SK-N-SH (cell line): ENCODE measurements around the gene SOD3. TPM values are rescaled to one million over a fixed set of nuclear protein-coding genes. Genes with fewer than 3 reads are reported as not detected.

Source experiments
- CTCF ChIA-PET: fragments of 300-600, 350-600 bp; formaldehyde crosslinking; extraction: SDS; loops from one replicate; lab custom pipeline; 2021; lab: Yijun Ruan, JAX
- POLR2A ChIA-PET: fragments of 350-600 bp; sonication (Branson Sonifier 250); formaldehyde crosslinking; extraction: SDS; loops from one replicate; lab custom pipeline; 2020; ENCODE audit warnings: antibody characterized with exemption, inconsistent platforms; lab: Yijun Ruan, JAX
- DNase-seq: peaks from one replicate; pipeline ENCODE4 v3.0.0; 2012
- H2AFZ ChIP-seq: fragments of 200-600 bp; sonication (generic); 2 replicates; pipeline ENCODE4 v1.8.1; 2016; ENCODE audit warnings: antibody characterized with exemption, mild to moderate bottlenecking, low read depth
- H3F3A ChIP-seq: fragments of 200-600 bp; sonication (generic); replicated peaks from 2 replicates; pipeline ENCODE3; 2016; ENCODE audit warnings: antibody characterized with exemption, mild to moderate bottlenecking; ENCODE audit not compliant: insufficient read depth
- H3K27ac ChIP-seq, 2 experiments: fragments of 200-500 bp in 1 of 2; fragments of 200-600 bp in 1 of 2; sonication (Bioruptor generic) in 1 of 2; sonication (generic), shearing (Covaris generic) in 1 of 2; 2 replicates each; pipeline versions ENCODE4 v1.5.1 to v1.6.1; 2014 to 2016; ENCODE audit warnings: low read depth in 2 of 2, inconsistent platforms in 1 of 2, low read length in 1 of 2, mild to moderate bottlenecking in 1 of 2, mixed read lengths in 1 of 2
- H3K27me3 ChIP-seq: fragments of 200-600 bp; sonication (generic), shearing (Covaris generic); 2 replicates; pipeline ENCODE4 v1.6.1; 2016; ENCODE audit warnings: mixed run types; ENCODE audit not compliant: insufficient read depth
- H3K36me3 ChIP-seq, 2 experiments: fragments of 200-500 bp in 1 of 2; fragments of 200-600 bp in 1 of 2; sonication (Bioruptor generic) in 1 of 2; sonication (generic) in 1 of 2; replicated peaks in 1 of 2; 2 replicates each; pipeline versions ENCODE3 to v1.5.1; 2014 to 2016; ENCODE audit warnings: low read length in 1 of 2, mild to moderate bottlenecking in 1 of 2; ENCODE audit not compliant: insufficient read depth in 2 of 2, control insufficient read depth in 1 of 2
- H3K4me1 ChIP-seq, 2 experiments: fragments of 200-500 bp in 1 of 2; fragments of 200-600 bp in 1 of 2; sonication (Bioruptor generic) in 1 of 2; sonication (generic), shearing (Covaris generic) in 1 of 2; 2 replicates each; pipeline versions ENCODE4 v1.5.1 to v1.6.1; 2014 to 2016; ENCODE audit warnings: low read depth in 1 of 2, low read length in 1 of 2, mixed run types in 1 of 2; ENCODE audit not compliant: insufficient read depth in 2 of 2, control insufficient read depth in 1 of 2
- H3K4me2 ChIP-seq: fragments of 200-600 bp; sonication (generic), shearing (Covaris generic); 2 replicates; pipeline ENCODE4 v1.6.1; 2017; ENCODE audit warnings: mixed run types
- H3K4me3 ChIP-seq, 2 experiments: fragments of 200-500 bp in 1 of 2; fragments of 200-600 bp in 1 of 2; sonication (Bioruptor generic) in 1 of 2; sonication (generic), shearing (Covaris generic) in 1 of 2; 2 replicates each; pipeline versions ENCODE4 v1.5.1 to v1.8.1; 2014 to 2016; ENCODE audit warnings: low read depth in 2 of 2, inconsistent platforms in 1 of 2, low read length in 1 of 2, mild to moderate bottlenecking in 1 of 2, mixed read lengths in 1 of 2, moderate library complexity in 1 of 2
- H3K79me2 ChIP-seq: fragments of 200-600 bp; sonication (generic); 2 replicates; pipeline ENCODE4 v1.8.1; 2017; ENCODE audit warnings: mild to moderate bottlenecking; ENCODE audit not compliant: insufficient read depth
- H3K9ac ChIP-seq: fragments of 200-600 bp; sonication (generic); 2 replicates; pipeline ENCODE4 v1.6.1; 2017; ENCODE audit warnings: mixed run types
- H3K9me2 ChIP-seq: fragments of 200-600 bp; sonication (generic); 2 replicates; pipeline ENCODE4 v1.6.1; 2017; ENCODE audit warnings: mixed run types
- H3K9me3 ChIP-seq: fragments of 200-600 bp; sonication (generic); 2 replicates; pipeline ENCODE4 v1.6.1; 2017; ENCODE audit warnings: mixed run types, mild to moderate bottlenecking, moderate library complexity
- H4K20me1 ChIP-seq: fragments of 200-600 bp; sonication (generic); 2 replicates; pipeline ENCODE4 v1.6.1; 2017; ENCODE audit warnings: mild to moderate bottlenecking, mixed run types; ENCODE audit not compliant: insufficient read depth
- CHD2 ChIP-seq: fragments of 150-350 bp; IDR thresholded peaks from 2 replicates; pipeline ENCODE4 v1.6.1; 2018; ENCODE audit warnings: low read length; ENCODE audit not compliant: partially characterized antibody
- ELF1 ChIP-seq: IDR thresholded peaks from 2 replicates; pipeline ENCODE4 v1.4.0; 2012
- EP300 ChIP-seq, 2 experiments: IDR thresholded peaks; 2 replicates each; pipeline versions ENCODE4 v1.4.0 to v1.6.1; 2012; ENCODE audit warnings: borderline replicate concordance in 1 of 2, low read depth in 1 of 2, low read length in 1 of 2
- EZH2phosphoT487 ChIP-seq: fragments of 200-600 bp; sonication (generic); IDR thresholded peaks from 2 replicates; pipeline ENCODE4 v1.6.1; 2017; ENCODE audit warnings: low read depth, mixed run types, mild to moderate bottlenecking, antibody characterized with exemption, moderate library complexity, borderline replicate concordance
- JUND ChIP-seq: IDR thresholded peaks from 2 replicates; pipeline ENCODE4 v1.4.0; 2012
- MXI1 ChIP-seq: IDR thresholded peaks from 2 replicates; pipeline ENCODE4 v1.6.1; 2012; ENCODE audit warnings: mild to moderate bottlenecking, low read depth, low read length, improper control_type of control experiment
- RCOR1 ChIP-seq: fragments of 150-350 bp; IDR thresholded peaks from 2 replicates; pipeline ENCODE4 v1.6.1; 2017; ENCODE audit warnings: antibody characterized with exemption, low read length
- SIN3A ChIP-seq: IDR thresholded peaks from 2 replicates; pipeline ENCODE4 v1.6.1; 2012; ENCODE audit warnings: low read depth, mild to moderate bottlenecking, low read length, moderate library complexity, borderline replicate concordance
- SMC3 ChIP-seq: IDR thresholded peaks from 2 replicates; pipeline ENCODE4 v1.6.1; 2012; ENCODE audit warnings: low read depth, low read length, improper control_type of control experiment
- WGBS: methylation state at CpG from one replicate; pipeline ENCODE4 v1.1.6; 2017; ENCODE audit warnings: low lambda C conversion rate; 5-methylcytosine and 5-hydroxymethylcytosine counted together
- polyA plus RNA-seq, 3 experiments: library from polyadenylated mRNA; depleted of rRNA; stranded (reverse); fragments of >200 nt; gene quantifications; 2 replicates each; pipeline ENCODE4 v1.2.3, GENCODE V29; 2012
- TF ChIP-seq, protein P1 (sequence below): IDR thresholded peaks from 2 replicates; pipeline ENCODE4 v1.4.0; 2012; ENCODE audit warnings: low read depth
- TF ChIP-seq, protein P2 (sequence below): IDR thresholded peaks from 2 replicates; pipeline ENCODE4 v1.4.0; 2012; ENCODE audit warnings: low read depth, borderline replicate concordance
- TF ChIP-seq, protein P3 (sequence below): IDR thresholded peaks from 2 replicates; pipeline ENCODE4 v1.6.1; 2012; ENCODE audit warnings: mild to moderate bottlenecking, low read depth, low read length, moderate library complexity

SOD3 gene
- polyA plus RNA-seq, 1 of the 3 experiments (the other 2 are of a cell fraction): 21.6 TPM

DNA sequence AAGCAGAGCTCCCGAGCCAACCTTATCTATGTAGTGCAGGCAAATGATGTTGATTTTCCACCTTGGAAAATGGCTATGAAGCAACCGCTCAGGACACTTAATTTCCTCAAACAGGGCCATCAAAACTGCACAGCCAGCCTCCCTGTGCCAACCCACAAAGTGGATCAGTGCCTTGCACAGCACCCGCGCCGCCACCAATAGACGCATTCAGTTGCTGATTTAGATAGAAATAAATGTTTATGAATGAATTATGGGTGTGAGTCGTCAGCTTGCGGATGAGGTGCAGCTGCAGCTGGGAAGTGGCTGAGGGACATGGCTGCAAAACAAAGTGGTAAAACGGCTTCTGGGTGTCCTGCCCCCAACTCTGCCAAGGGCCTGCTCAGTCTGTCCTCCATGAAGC, 47.0 kb downstream of the SOD3 start:
- Histone ChIP-seq H3K79me2 (no peaks in the 10 kb centered on the region), H4K20me1 (no peaks in the 10 kb centered on the region), H3K27me3 (no peaks in the 10 kb centered on the region), H3K4me2 (no peak overlapping the region), H3K9me2 (no peaks in the 10 kb centered on the region), H3K9me3 (no peaks in the 10 kb centered on the region), H3K27ac (no peak overlapping the region), H3K4me3 (no peak overlapping the region), H3K4me1 (no peaks in the 10 kb centered on the region), H3F3A (no peaks in the 10 kb centered on the region), H3K36me3 (no peaks in the 10 kb centered on the region), H3K9ac (no peak overlapping the region)
- POLR2A ChIA-PET: no interaction called here
- CTCF ChIA-PET: no interaction called here
- DNase-seq: no peak
- TF ChIP-seq, protein P1, sequence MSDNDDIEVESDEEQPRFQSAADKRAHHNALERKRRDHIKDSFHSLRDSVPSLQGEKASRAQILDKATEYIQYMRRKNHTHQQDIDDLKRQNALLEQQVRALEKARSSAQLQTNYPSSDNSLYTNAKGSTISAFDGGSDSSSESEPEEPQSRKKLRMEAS: no peak
- TF ChIP-seq JUND: no peak
- no peak for TF ChIP-seq EP300 (IDR thresholded peaks at IDR 0.05; ENCODE audit: borderline replicate concordance in 1 of 2, low read depth in 1 of 2, low read length in 1 of 2)
- TF ChIP-seq MXI1: no peak
- TF ChIP-seq CHD2: no peak
- TF ChIP-seq, all 33 proteins: peak for 0
- WGBS: 83% methylated on average over 9 of the region's 9 CpGs
- no peak overlapping the region for H2AFZ ChIP-seq

DNA sequence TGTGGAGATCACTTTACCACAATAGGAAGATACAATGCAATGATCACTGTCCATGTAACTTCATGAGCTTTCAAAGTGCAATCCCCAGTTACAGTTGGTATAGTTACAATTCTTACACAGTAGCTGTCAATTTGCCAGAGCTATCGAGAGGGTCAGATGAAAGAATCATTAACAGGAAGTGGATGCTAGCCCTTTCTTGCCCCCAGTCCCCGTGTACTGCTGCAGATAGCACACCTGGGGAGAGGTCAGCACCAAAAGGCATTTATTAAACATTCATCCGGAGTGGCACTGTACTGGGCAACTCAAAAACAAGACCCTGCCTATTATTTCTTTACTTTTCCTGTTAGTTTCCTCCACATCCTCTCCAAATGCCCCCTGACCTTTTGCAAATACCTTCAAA, 47.7 kb downstream of the SOD3 start:
- no peak overlapping the region for H3K4me2 ChIP-seq
- TF ChIP-seq RCOR1 (no peak), ELF1 (no peak), SMC3 (no peak), SIN3A (no peak), MXI1 (no peak), EZH2phosphoT487 (no peak)
- TF ChIP-seq, protein P2, sequence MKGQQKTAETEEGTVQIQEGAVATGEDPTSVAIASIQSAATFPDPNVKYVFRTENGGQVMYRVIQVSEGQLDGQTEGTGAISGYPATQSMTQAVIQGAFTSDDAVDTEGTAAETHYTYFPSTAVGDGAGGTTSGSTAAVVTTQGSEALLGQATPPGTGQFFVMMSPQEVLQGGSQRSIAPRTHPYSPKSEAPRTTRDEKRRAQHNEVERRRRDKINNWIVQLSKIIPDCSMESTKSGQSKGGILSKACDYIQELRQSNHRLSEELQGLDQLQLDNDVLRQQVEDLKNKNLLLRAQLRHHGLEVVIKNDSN: no peak
- TF ChIP-seq, protein P1: no peak
- TF ChIP-seq, protein P3, sequence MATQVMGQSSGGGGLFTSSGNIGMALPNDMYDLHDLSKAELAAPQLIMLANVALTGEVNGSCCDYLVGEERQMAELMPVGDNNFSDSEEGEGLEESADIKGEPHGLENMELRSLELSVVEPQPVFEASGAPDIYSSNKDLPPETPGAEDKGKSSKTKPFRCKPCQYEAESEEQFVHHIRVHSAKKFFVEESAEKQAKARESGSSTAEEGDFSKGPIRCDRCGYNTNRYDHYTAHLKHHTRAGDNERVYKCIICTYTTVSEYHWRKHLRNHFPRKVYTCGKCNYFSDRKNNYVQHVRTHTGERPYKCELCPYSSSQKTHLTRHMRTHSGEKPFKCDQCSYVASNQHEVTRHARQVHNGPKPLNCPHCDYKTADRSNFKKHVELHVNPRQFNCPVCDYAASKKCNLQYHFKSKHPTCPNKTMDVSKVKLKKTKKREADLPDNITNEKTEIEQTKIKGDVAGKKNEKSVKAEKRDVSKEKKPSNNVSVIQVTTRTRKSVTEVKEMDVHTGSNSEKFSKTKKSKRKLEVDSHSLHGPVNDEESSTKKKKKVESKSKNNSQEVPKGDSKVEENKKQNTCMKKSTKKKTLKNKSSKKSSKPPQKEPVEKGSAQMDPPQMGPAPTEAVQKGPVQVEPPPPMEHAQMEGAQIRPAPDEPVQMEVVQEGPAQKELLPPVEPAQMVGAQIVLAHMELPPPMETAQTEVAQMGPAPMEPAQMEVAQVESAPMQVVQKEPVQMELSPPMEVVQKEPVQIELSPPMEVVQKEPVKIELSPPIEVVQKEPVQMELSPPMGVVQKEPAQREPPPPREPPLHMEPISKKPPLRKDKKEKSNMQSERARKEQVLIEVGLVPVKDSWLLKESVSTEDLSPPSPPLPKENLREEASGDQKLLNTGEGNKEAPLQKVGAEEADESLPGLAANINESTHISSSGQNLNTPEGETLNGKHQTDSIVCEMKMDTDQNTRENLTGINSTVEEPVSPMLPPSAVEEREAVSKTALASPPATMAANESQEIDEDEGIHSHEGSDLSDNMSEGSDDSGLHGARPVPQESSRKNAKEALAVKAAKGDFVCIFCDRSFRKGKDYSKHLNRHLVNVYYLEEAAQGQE: no peak
- DNase-seq: no peak

More for the DNA sequence above, 47.7 kb downstream of the SOD3 start:
- H3K36me3 ChIP-seq: no peaks in the 10 kb centered on the region
- no peaks in the 10 kb centered on the region for H3K27me3 ChIP-seq
- no peaks in the 10 kb centered on the region for H3K9me2 ChIP-seq
- H2AFZ ChIP-seq: no peak overlapping the region
- H3K9me3 ChIP-seq: no peaks in the 10 kb centered on the region
- no peak overlapping the region for H3K27ac ChIP-seq
- no peaks in the 10 kb centered on the region for H3F3A ChIP-seq
- H3K4me1 ChIP-seq: no peaks in the 10 kb centered on the region
- no peaks in the 10 kb centered on the region for H3K79me2 ChIP-seq
- H3K9ac ChIP-seq: no peak overlapping the region
- POLR2A ChIA-PET: no interaction called here
- no peaks in the 10 kb centered on the region for H4K20me1 ChIP-seq
- H3K4me3 ChIP-seq: no peak overlapping the region
- CTCF ChIA-PET: no interaction called here
- WGBS: 63% methylated on average over 3 of the region's 3 CpGs
